ENCODE data around the gene ARMC8.

DNA sequence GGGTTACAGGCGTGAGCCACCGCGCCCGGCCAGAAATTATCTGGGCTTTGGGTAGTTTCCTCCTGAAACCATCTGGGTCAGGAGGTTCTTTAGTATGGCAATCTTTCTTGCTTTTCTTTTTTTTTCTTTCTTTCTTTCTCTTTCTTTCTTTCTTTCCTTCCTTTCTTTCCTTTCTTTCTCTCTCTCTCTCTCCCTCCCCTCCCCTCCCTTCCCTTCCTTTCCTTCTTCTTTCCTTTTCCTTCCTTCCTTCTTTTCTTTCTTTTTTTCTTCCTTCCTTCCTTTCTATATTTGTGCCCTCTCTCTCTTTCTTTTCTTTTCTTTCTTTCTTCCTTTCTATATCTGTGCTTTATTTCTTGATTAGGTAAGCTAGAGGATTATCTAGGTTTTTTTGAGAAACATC is 29.4 kb upstream of the ARMC8 start:
- no peak for TF ChIP-seq ZFP3 (CRISPR knock-in tag; IDR thresholded peaks at IDR 0.05)
- TF ChIP-seq ZNF565 (CRISPR knock-in tag; conservative IDR thresholded peaks at IDR 0.05; ENCODE audit: low read depth) = no peak
- TF ChIP-seq CSDC2 (CRISPR knock-in tag; IDR thresholded peaks at IDR 0.05) = no peak
- no peak for TF ChIP-seq ZC3H10 (CRISPR knock-in tag; IDR thresholded peaks at IDR 0.05)
- TF ChIP-seq, protein P1, sequence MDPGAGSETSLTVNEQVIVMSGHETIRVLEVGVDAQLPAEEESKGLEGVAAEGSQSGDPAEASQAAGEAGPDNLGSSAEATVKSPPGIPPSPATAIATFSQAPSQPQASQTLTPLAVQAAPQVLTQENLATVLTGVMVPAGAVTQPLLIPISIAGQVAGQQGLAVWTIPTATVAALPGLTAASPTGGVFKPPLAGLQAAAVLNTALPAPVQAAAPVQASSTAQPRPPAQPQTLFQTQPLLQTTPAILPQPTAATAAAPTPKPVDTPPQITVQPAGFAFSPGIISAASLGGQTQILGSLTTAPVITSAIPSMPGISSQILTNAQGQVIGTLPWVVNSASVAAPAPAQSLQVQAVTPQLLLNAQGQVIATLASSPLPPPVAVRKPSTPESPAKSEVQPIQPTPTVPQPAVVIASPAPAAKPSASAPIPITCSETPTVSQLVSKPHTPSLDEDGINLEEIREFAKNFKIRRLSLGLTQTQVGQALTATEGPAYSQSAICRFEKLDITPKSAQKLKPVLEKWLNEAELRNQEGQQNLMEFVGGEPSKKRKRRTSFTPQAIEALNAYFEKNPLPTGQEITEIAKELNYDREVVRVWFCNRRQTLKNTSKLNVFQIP (CRISPR knock-in tag; IDR thresholded peaks at IDR 0.05; ENCODE audit: borderline replicate concordance, low read depth) = no peak
- TF ChIP-seq, protein P2, sequence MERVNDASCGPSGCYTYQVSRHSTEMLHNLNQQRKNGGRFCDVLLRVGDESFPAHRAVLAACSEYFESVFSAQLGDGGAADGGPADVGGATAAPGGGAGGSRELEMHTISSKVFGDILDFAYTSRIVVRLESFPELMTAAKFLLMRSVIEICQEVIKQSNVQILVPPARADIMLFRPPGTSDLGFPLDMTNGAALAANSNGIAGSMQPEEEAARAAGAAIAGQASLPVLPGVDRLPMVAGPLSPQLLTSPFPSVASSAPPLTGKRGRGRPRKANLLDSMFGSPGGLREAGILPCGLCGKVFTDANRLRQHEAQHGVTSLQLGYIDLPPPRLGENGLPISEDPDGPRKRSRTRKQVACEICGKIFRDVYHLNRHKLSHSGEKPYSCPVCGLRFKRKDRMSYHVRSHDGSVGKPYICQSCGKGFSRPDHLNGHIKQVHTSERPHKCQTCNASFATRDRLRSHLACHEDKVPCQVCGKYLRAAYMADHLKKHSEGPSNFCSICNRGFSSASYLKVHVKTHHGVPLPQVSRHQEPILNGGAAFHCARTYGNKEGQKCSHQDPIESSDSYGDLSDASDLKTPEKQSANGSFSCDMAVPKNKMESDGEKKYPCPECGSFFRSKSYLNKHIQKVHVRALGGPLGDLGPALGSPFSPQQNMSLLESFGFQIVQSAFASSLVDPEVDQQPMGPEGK (CRISPR knock-in tag; IDR thresholded peaks at IDR 0.05; ENCODE audit: borderline replicate concordance) = no peak
